Activated naive CD8-positive, alpha-beta T cell treated with anti-CD3 and anti-CD28 coated beads, Interleukin-2, amount 50 U/mL, for 16 hours (primary cell): Measurements from ENCODE around the gene OBP2A.
"Not testable (repeated sequence)": the region's sequence is repeated elsewhere in the genome, so short reads cannot be mapped to it uniquely, and the experiment has no call there.

Experiments used
- DNase-seq: peaks from one replicate; pipeline ENCODE4 v3.0.0-alpha.2; 2020; ENCODE audit warnings: low read depth, low spot score

Gene OBP2A

GRCh38 chr9:135512241-135512603, 33.7 kb upstream of the OBP2A start:
- DNase-seq: no peak

- DNase-seq: no peak
Measured at GRCh38 chr9:135512904-135513303, 33.0 kb upstream of the OBP2A start.

GRCh38 chr9:135513351-135513846, 32.5 kb upstream of the OBP2A start:
- no peak for DNase-seq

- not testable (repeated sequence) for DNase-seq
Measured at GRCh38 chr9:135513906-135514305, 32.0 kb upstream of the OBP2A start.

- no peak for DNase-seq
Measured at GRCh38 chr9:135514342-135515082, 31.4 kb upstream of the OBP2A start.

- DNase-seq: no peak
Measured at GRCh38 chr9:135515083-135515951, 30.6 kb upstream of the OBP2A start.

GRCh38 chr9:135516132-135516860, 29.6 kb upstream of the OBP2A start:
- no peak for DNase-seq

- no peak for DNase-seq
Measured at GRCh38 chr9:135517407-135517822, 28.5 kb upstream of the OBP2A start.

GRCh38 chr9:135519179-135519971, 26.6 kb upstream of the OBP2A start:
- no peak for DNase-seq

GRCh38 chr9:135520916-135521607, 24.9 kb upstream of the OBP2A start, which contains the start of gene LCN1:
TSS of gene LCN1 (plus strand) at chr9:135521440. CDS start at chr9:135521498, 58 bp downstream.
- DNase-seq: no peak

- no peak for DNase-seq
Measured at GRCh38 chr9:135521608-135522095, 24.3 kb upstream of the OBP2A start.

- DNase-seq: no peak
Measured at GRCh38 chr9:135522137-135522877, 23.6 kb upstream of the OBP2A start.

- no peak for DNase-seq
Measured at GRCh38 chr9:135522931-135523330, 23.0 kb upstream of the OBP2A start.

- no peak for DNase-seq
Measured at GRCh38 chr9:135523521-135524129, 22.3 kb upstream of the OBP2A start.

- DNase-seq: no peak
Measured at GRCh38 chr9:135524130-135524861, 21.6 kb upstream of the OBP2A start.

- no peak for DNase-seq
Measured at GRCh38 chr9:135525241-135526088, 20.5 kb upstream of the OBP2A start.

GRCh38 chr9:135526089-135526729, 19.7 kb upstream of the OBP2A start:
- no peak for DNase-seq
